ENCODE data around the gene ESR1.
"Not testable (repeated sequence)": the region's sequence is repeated elsewhere in the genome, so short reads cannot be mapped to it uniquely, and the experiment has no call there.

Gene ESR1

DNA sequence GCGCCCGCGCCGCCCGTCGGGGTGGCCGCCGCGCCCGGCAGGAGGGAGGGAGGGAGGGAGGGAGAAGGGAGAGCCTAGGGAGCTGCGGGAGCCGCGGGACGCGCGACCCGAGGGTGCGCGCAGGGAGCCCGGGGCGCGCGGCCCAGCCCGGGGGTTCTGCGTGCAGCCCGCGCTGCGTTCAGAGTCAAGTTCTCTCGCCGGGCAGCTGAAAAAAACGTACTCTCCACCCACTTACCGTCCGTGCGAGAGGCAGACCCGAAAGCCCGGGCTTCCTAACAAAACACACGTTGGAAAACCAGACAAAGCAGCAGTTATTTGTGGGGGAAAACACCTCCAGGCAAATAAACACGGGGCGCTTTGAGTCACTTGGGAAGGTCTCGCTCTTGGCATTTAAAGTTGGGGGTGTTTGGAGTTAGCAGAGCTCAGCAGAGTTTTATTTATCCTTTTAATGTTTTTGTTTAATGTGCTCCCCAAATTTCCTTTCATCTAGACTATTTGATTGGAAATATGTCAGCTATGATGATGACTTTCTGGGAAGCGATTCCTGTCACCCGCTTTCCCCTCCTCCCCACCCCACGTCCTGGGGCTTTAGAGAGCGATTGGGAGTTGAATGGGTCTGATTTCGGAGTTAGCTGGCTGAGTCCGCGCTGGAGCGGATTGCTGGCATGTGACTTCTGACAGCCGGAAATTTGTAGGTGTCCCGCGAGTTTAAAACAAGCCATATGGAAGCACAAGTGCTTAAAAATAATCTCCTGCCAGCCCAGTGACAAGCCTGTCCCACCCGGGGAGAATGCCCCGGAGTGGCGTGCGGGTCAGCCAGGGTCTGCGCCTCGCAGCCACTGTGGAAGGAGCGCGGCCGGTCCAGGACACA lies 1.1 kb downstream of the ESR1 start:
- DNase-seq, result no peak
- in situ Hi-C loops (cut with HindIII; ENCODE audit: low pct_ligation_motif_present, low pct_unique_long_range_greater_than_20kb, low sequenced_read_pairs), result no loop called here

DNA sequence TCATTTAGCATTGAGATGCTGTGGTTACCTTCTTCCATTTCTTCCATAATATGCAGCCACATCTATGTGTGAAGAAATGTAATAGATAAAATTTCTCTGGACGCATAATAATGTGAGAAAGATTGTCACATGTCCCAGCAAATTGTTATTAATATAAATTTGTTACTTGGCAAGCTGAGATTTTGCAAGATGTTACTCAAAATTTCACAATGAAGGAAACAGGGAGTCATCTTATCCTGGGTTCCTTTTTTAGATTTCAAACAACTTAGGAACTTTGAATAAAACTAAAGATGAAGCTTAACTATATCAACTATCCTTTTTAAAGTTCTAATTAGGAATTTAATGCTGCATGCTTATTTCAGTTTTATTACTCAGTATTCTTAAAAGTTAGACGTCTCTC lies 3.6 kb downstream of the ESR1 start:
- DNase-seq, result no peak
- in situ Hi-C loops (cut with HindIII; ENCODE audit: low pct_ligation_motif_present, low pct_unique_long_range_greater_than_20kb, low sequenced_read_pairs), result no loop called here

DNA sequence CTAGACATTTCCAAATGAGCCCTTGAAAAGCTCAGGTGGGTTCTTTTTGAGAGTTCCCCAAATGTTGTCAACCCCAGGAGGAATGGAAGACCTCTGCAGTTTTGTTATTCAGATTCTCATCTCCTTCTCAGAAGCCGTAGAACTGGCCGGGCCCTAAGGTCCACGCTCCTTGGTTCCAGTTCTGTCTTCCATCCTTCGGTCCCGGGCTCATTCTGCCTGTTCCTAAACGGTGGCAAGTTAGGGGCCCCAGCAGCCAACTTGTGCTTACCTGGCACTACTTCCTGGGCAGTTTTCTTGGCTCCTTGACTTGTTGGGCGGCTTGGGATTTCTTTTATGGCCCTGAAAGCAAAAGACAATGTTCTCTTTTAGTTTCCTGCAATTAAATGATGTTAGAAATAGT lies 6.4 kb downstream of the ESR1 start:
- no peak for DNase-seq
- in situ Hi-C loops (cut with HindIII; ENCODE audit: low pct_ligation_motif_present, low pct_unique_long_range_greater_than_20kb, low sequenced_read_pairs), result no loop called here

DNA sequence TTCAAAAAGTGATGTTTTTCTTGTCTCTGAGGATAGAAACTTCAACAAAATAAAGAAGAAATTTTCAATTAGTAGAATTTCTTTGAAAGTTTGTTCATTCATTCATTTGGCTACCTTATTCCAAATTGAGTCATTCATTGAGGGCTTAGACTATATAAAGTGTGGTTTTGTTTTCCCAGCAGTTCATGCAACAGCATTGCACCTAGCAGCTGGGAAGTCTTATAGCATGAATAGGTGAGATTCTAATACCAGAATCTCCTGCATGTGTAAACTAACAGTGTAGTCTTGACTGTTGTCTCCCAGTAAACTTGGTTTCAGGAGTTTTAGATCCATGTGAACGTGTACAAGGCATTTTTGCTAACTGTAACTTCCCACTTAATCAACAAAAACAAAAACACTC lies 7.1 kb downstream of the ESR1 start:
- in situ Hi-C loops (cut with HindIII; ENCODE audit: low pct_ligation_motif_present, low pct_unique_long_range_greater_than_20kb, low sequenced_read_pairs), result no loop called here
- no peak for DNase-seq

DNA sequence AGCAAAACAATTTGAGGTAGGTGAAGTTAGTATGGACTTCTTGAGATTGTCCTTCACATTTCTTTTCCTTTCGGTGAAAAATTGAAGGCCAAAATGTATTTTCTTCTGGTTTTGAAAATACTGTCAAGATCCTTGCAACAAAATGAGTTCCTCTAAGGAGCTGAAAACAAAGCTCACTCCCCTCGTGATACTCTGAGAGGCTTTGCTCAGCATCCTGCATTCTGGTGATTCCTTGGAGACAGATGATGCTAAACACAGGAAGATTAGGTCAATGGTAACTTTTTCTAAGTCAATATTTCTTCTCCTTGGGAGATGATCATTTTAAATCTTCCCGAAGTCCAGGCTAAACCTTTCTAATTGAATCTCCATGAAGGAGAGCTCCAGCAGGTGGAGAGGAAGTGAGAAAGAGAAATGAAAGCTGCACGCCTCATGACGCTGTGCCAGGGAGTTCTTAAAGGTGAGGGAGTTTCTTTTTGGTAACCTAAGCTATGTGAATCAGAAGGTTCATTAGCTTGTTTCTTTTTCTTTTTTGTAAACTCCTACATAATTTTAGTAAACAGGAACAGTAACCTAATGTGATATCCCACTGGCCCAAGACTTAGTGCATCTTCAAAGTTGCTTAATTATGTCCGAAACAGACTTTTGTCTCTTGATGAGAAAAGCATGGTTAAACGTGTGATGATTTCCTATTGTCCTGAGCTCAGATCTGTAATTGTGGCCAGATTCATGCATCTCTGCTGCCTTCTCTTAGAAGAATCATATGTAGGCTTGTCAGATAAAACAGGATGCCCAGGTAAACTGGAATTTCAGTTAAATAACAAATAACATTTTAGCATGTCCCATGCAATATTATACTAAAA lies 15.0 kb downstream of the ESR1 start:
- DNase-seq, result no peak
- in situ Hi-C loops (cut with HindIII; ENCODE audit: low pct_ligation_motif_present, low pct_unique_long_range_greater_than_20kb, low sequenced_read_pairs), result no loop called here

DNA sequence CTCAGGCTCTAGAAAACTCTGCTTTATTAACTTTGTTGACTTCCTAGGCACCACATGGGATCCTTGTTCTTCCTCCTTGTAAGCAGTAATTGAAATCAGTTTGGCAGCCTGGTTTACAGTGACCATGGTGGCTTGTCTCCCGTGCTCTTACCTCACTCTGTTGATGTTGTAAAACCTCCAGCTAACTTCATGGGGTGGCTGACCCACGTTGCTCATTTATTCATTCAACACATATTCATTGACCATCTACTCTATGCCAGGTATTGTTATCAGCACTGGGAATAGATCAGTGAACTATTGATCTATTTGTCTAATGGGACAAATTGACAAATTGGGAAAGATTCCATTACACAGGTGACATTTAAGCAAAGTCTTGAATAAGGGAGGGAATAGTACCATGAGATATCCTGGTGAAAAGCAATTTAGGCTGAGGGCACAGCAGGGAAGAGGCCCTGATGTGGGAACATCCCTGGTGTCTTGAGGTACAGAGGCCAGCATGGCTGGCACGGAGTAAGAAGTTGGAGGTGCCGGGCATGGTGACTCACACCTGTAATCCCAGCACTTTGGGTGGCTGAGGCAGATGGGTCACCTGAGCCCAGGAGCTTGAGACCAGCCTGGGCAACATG lies 19.1 kb downstream of the ESR1 start:
- no peak for DNase-seq
- in situ Hi-C loops (cut with HindIII; ENCODE audit: low pct_ligation_motif_present, low pct_unique_long_range_greater_than_20kb, low sequenced_read_pairs), result no loop called here

DNA sequence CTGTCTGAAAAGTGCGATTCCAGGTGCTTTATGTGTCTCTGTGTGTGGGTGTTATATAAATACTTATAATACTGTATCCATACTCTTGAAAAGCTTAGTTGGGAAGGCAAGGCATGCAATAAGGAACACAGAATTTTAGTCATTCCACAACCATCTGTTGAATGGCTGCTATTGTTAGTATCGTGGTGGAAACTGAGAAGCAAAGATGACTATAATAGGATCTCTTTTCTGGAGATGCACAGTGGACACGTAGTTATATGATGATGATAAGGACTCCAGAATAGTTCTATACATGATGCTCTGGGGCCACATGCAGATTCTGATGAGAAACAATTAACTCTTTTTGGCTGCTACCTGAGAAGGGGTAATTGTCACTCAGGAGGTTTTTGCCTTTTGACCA lies 25.2 kb downstream of the ESR1 start:
- in situ Hi-C loops (cut with HindIII; ENCODE audit: low pct_ligation_motif_present, low pct_unique_long_range_greater_than_20kb, low sequenced_read_pairs), result no loop called here
- no peak for DNase-seq

DNA sequence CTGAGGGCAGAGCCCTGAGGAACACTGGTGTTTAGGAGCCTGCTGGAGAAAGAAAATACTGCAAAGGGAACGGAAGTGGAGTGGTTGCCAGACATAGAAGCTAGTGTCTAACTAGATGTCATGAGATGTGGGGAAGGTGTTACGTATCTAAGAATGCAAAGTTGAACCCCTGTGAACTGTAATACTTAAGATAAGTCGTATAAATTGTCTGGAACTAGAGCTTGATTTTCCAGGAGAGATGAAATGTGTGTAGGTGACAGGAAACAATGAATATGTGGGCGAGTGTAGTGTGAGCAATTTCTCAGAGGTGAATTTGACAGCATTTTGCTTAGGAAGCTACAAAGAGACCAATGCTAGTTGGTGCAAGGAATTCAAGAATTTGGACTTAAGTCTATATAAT lies 27.9 kb downstream of the ESR1 start:
- in situ Hi-C loops (cut with HindIII; ENCODE audit: low pct_ligation_motif_present, low pct_unique_long_range_greater_than_20kb, low sequenced_read_pairs), result no loop called here
- no peak for DNase-seq

DNA sequence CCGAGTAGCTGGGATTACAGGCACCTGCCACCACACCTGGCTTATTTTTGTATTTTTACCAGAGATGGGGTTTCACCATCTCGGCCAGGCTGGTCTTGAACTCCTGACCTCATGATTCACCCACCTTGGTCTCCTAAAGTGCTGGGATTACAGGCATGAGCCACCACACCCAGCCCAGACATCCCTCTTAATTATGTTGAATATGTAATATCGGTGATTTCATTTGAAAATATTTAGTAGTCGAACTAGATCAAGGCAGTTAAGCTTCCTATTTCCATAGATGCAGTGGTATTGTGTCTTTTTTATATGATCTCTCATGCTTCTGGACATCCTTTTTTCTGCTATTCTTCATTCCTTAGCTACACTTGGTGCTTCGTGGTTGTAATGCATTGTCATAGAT lies 29.7 kb downstream of the ESR1 start:
- in situ Hi-C loops (cut with HindIII; ENCODE audit: low pct_ligation_motif_present, low pct_unique_long_range_greater_than_20kb, low sequenced_read_pairs), result no loop called here
- no peak for DNase-seq

DNA sequence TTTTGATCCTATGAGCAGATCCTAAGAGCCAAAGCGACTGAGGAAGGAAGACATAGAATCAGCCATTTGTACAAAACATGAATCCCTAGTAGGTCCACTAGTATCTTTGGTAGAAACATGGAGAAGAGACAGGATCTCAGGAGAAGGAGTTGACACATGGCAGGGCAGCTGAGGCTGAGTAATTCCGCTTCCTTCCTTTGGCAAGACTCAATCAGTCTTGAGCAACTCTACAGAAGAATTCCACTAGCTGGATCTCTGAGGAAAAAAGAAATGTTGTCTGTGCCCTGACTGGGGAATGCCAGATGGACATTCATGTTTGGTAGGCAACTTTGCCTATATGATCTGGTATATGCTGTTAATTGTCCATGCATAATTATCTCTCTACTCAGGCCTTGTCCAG lies 35.3 kb downstream of the ESR1 start:
- no peak for DNase-seq
- in situ Hi-C loops (cut with HindIII; ENCODE audit: low pct_ligation_motif_present, low pct_unique_long_range_greater_than_20kb, low sequenced_read_pairs), result no loop called here

DNA sequence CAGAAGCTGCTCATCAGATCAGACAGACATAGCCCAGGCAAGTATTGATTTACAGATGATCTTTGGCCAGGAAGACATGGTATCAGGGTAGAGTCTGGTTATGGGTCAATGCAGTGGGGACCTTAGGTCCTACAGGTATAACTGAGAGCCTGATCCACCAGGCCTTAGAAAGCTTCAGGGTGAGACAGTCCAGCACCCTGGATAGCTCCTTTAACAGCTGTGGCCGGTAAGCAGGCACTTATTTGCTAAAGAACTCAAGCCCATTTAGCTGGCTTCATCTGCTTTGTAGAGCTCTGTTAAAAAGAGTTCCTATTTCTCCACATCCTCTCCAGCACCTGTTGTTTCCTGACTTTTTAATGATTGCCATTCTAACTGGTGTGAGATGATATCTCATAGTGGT lies 39.6 kb downstream of the ESR1 start:
- DNase-seq, result peak; percentile 48
- in situ Hi-C loops (cut with HindIII; ENCODE audit: low pct_ligation_motif_present, low pct_unique_long_range_greater_than_20kb, low sequenced_read_pairs), result no loop called here

DNA sequence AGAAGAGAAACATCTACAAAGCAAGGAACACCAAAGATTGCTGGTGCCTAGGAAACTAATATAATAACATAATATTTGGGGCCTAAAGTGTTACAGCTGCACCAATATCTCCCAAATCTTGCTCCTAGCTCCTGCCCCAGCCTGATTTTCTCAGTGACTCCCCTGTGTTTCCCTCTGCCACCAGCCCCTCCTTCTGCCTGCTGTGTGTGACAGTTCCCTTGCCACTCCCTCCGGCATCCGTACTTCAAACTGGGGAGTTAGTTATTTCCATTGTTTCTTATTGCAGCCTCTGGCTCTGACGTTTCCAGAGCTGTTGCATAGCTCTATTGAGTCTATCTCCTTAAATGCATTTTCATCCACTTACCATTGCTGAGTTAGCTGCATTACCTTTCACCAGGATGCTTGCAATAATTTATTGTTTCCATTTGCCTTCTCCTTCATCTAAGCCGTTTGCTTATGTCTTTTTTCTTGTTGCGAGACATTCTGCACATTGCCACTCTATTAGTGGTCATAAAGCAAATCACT lies 43.1 kb downstream of the ESR1 start:
- in situ Hi-C loops (cut with HindIII; ENCODE audit: low pct_ligation_motif_present, low pct_unique_long_range_greater_than_20kb, low sequenced_read_pairs), result no loop called here

DNA sequence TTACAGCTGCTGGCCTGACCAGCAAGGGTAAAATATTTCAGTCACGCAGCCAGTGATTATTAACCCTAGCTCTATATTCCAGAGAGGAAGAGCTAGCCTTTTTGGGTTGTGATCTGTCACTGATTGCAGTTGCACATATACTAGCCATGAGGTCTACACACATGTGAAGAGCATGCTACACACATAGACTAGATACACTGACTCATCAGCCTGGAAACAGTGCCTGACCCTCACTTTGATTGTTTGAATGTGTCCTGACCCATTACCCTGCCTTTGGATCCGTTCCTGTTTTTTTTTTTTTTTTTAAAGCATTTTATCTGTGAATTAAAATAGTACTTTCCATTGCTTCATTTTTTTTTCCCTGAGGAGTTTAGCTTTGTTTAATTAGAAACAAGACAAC lies 50.8 kb downstream of the ESR1 start:
- in situ Hi-C loops (cut with HindIII; ENCODE audit: low pct_ligation_motif_present, low pct_unique_long_range_greater_than_20kb, low sequenced_read_pairs), result no loop called here
- no peak for DNase-seq

More for the DNA sequence above, 43.1 kb downstream of the ESR1 start:
- no peak for DNase-seq

DNA sequence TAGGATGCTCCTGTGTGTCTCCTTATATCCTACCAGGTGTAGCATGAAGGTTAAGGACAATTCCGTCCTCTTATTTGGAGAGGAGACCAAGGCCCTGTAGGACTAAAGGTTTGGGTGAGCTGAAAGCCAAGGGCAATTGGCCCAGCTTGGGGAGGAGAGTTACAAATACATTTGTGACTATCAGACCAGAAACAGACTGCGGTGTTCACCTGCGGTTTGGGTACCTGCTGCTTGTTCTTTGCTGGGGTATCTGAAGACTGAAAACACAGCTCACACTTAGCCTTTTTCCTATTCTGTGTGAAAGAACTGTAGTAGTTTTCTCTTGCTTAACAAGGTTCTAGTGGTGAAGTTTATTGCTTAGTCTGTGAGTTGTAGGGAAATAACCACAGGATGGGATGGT lies 55.0 kb downstream of the ESR1 start:
- in situ Hi-C loops (cut with HindIII; ENCODE audit: low pct_ligation_motif_present, low pct_unique_long_range_greater_than_20kb, low sequenced_read_pairs), result no loop called here

DNA sequence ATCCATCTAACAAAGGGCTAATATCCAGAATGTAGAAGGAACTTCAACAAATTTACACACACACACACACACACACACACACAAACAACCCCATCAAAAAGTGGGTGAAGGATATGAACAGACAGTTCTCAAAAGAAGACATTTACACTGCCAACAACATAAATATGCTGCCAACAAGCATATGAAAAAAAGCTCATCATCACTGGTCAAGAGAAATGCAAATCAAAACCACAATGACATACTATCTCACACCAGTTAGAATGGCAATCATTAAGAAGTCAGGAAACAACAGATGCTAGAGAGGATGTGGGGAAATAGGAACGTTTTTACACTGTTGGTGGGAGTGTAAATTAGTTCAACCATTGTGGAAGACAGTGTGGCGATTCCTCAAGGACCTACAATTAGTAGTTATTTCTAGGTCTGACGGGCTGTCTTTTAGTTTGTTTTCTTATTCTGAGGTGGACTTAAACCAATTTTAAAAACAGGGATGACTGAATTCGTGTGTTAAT lies 59.9 kb downstream of the ESR1 start:
- in situ Hi-C loops (cut with HindIII; ENCODE audit: low pct_ligation_motif_present, low pct_unique_long_range_greater_than_20kb, low sequenced_read_pairs); DNase-seq: not testable (repeated sequence)

More for the DNA sequence above, 55.0 kb downstream of the ESR1 start:
- no peak for DNase-seq

DNA sequence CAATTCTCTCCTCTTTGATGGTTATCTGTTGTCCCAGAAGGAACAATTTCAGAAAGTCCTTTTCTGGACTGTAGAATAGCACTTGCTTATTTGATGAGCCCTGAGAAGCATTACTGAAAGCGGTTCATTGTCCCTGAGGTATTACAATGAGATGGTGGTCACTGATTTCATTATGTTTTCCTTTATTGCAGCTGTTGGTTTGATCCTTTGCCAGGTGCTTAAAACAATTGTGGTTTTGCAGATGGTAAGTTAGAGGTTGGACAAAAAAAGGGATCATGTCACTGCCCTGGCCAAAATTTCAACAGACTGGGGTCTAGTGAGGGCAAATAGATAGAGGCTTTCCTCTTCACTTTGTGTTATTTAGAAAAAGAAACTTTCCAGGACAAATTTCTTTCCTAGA lies 61.9 kb downstream of the ESR1 start:
- in situ Hi-C loops (cut with HindIII; ENCODE audit: low pct_ligation_motif_present, low pct_unique_long_range_greater_than_20kb, low sequenced_read_pairs), result no loop called here
- DNase-seq, result no peak

DNA sequence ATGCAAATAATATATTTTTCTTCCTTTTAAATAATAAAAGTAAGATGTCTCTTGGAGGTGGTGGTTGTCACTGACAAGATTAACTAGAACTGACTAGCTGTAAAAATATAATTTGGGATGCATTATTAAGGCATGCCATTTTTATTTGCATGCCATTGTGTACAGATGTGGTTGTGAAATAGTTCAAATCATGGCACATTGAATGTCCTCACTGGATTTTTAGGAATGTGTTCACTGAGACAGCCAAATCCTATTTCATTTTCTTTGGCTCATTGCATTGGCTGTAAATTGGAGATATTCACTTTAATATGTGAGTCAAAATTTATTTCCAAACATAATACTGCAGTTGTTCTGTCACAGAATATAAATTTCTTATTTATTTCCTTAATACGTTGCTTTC lies 62.3 kb downstream of the ESR1 start:
- in situ Hi-C loops (cut with HindIII; ENCODE audit: low pct_ligation_motif_present, low pct_unique_long_range_greater_than_20kb, low sequenced_read_pairs), result no loop called here
- no peak for DNase-seq

DNA sequence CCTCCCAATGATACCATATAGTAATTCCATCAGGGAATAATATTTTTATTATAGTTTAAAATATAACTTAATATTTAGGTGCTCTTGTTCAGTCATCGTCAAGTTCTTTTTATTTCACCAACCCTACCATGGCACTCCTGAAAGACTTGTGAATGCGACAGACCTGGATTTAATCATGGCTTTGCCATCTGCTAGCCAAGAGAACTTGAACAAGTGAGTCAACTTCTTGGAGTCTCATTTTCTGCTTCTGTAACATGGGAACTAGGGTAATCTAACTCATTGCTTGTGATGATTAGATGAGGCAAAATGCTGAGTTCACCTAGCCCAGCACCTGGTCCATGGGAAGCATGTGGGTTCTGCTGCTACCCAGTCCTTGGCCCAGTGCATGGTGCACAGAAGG lies 62.9 kb downstream of the ESR1 start:
- in situ Hi-C loops (cut with HindIII; ENCODE audit: low pct_ligation_motif_present, low pct_unique_long_range_greater_than_20kb, low sequenced_read_pairs), result no loop called here
- no peak for DNase-seq

DNA sequence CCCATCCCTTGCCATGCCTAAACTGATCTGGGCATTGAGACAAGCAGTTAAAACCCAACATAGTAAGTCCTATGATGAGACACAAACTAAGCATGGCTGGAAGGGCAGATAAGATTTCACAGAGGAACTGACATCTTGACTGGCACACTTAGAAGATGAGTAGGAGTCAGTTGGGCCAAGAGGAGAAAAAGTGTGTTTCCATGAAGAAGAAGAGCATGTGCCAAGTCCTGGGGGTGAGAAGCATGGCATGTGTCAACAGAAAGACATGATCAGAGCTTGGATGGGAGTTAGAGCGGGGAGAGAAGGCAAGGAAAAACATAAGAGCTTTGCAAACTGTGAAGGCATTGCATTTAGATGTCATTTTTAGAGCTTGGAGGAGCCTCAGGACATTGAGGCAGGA lies 68.0 kb downstream of the ESR1 start:
- DNase-seq, result no peak
- in situ Hi-C loops (cut with HindIII; ENCODE audit: low pct_ligation_motif_present, low pct_unique_long_range_greater_than_20kb, low sequenced_read_pairs), result no loop called here
